ENCODE measurements around the gene PAOX.

GRCh38 chr10:133378251-133379096, 588 bp upstream of the PAOX start:
- TF ChIP-seq ZBTB2 (IDR thresholded peaks at IDR 0.05) (no peak), NBN (IDR thresholded peaks at IDR 0.05; ENCODE audit: low read depth) (no peak), RB1 (IDR thresholded peaks at IDR 0.05; ENCODE audit: low read depth) (0 out of 2 replicates have a peak, but pooled peaks have one; percentile 4), CEBPB (tag; IDR thresholded peaks at IDR 0.05) (no peak), NFE2L1 (tag; IDR thresholded peaks at IDR 0.05; ENCODE audit: borderline replicate concordance, low read depth) (no peak), THRB (CRISPR knock-in tag; conservative IDR thresholded peaks at IDR 0.05) (no peak)

All from K562 (cell line).